Liver (tissue), 9 donors: ENCODE results near the gene ARL14EPL. TPM values are rescaled to one million over a fixed set of nuclear protein-coding genes. Genes with fewer than 3 reads are reported as not detected.

Experiments used
- DNase-seq: peaks from one replicate; pipeline ENCODE4 v3.0.0-alpha.2; 2017; ENCODE audit warnings: low spot score
- H3K27ac ChIP-seq, 2 donors: one replicate each; pipeline ENCODE4 v1.7.0; 2013; ENCODE audit warnings: inconsistent platforms in 2 of 2, low read length in 2 of 2, control low read depth in 1 of 2, low read depth in 1 of 2, mild to moderate bottlenecking in 1 of 2
- H3K27me3 ChIP-seq, 4 donors: one replicate each; pipeline versions ENCODE4 v1.6.1 to v1.7.0; 2013; ENCODE audit warnings: low read length in 3 of 4, inconsistent platforms in 1 of 4, mild to moderate bottlenecking in 1 of 4, moderate library complexity in 1 of 4; ENCODE audit not compliant: control insufficient read depth in 4 of 4, insufficient read depth in 4 of 4
- H3K36me3 ChIP-seq, 4 donors: one replicate each; pipeline versions ENCODE4 v1.6.1 to v1.7.0; 2013; ENCODE audit warnings: low read length in 3 of 4, mild to moderate bottlenecking in 3 of 4, low read depth in 1 of 4, moderate library complexity in 1 of 4; ENCODE audit not compliant: control insufficient read depth in 4 of 4, insufficient read depth in 3 of 4
- H3K4me1 ChIP-seq, 4 donors: one replicate each; pipeline versions ENCODE4 v1.6.1 to v1.7.0; 2013; ENCODE audit warnings: low read length in 3 of 4, mild to moderate bottlenecking in 3 of 4, moderate library complexity in 1 of 4; ENCODE audit not compliant: control insufficient read depth in 4 of 4, insufficient read depth in 4 of 4
- H3K4me3 ChIP-seq, 3 donors: one replicate each; pipeline versions ENCODE4 v1.6.1 to v1.7.0; 2013; ENCODE audit warnings: low read length in 3 of 3, control low read depth in 1 of 3, low read depth in 1 of 3, mild to moderate bottlenecking in 1 of 3
- H3K9ac ChIP-seq, 2 donors: one replicate each; pipeline ENCODE4 v1.7.0; 2013; ENCODE audit warnings: low read length in 2 of 2, mild to moderate bottlenecking in 2 of 2, moderate library complexity in 2 of 2, control low read depth in 1 of 2, low read depth in 1 of 2
- H3K9me3 ChIP-seq, 4 donors: one replicate each; pipeline versions ENCODE4 v1.6.1 to v1.7.0; 2013; ENCODE audit warnings: low read length in 3 of 4; ENCODE audit not compliant: control insufficient read depth in 4 of 4
- CTCF ChIP-seq: fragments of 150-350 bp; IDR thresholded peaks from 2 replicates; pipeline ENCODE4 v1.5.1; 2017; ENCODE audit warnings: improper control_type of control experiment, low read depth, low read length; ENCODE audit not compliant: missing input control
- EGR1 ChIP-seq, 2 donors: IDR thresholded peaks; 2 replicates each; pipeline ENCODE4 v1.6.1; 2016 to 2018; ENCODE audit warnings: antibody characterized with exemption in 2 of 2, low read depth in 2 of 2
- FOXA2 ChIP-seq: IDR thresholded peaks from 2 replicates; pipeline ENCODE4 v1.6.1; 2016; ENCODE audit warnings: antibody characterized with exemption
- HNF4G ChIP-seq: IDR thresholded peaks from 2 replicates; pipeline ENCODE4 v1.6.1; 2016; ENCODE audit warnings: antibody characterized with exemption
- JUND ChIP-seq, 2 donors: IDR thresholded peaks; 2 replicates each; pipeline ENCODE4 v1.6.1; 2016; ENCODE audit warnings: antibody characterized with exemption in 2 of 2
- RAD21 ChIP-seq, 2 donors: IDR thresholded peaks; 2 replicates each; pipeline ENCODE4 v1.6.1; 2016; ENCODE audit warnings: antibody characterized with exemption in 2 of 2, mild to moderate bottlenecking in 2 of 2
- REST ChIP-seq: IDR thresholded peaks from 2 replicates; pipeline ENCODE4 v1.6.1; 2016; ENCODE audit warnings: antibody characterized with exemption, mild to moderate bottlenecking
- SP1 ChIP-seq: IDR thresholded peaks from 2 replicates; pipeline ENCODE4 v1.6.1; 2018; ENCODE audit warnings: antibody characterized with exemption, mild to moderate bottlenecking
- TAF1 ChIP-seq: conservative IDR thresholded peaks from 2 replicates; pipeline ENCODE4 v1.6.1; 2016; ENCODE audit warnings: antibody characterized with exemption, mild to moderate bottlenecking
- ZBTB33 ChIP-seq: IDR thresholded peaks from 2 replicates; pipeline ENCODE4 v1.6.1; 2016; ENCODE audit warnings: antibody characterized with exemption
- WGBS: extraction: QIAGEN DNeasy Blood & Tissue Kit; methylation state at CpG from one replicate; pipeline ENCODE4 v1.1.7; 2013; 5-methylcytosine and 5-hydroxymethylcytosine counted together
- polyA plus RNA-seq, 2 donors: library from polyadenylated mRNA; stranded (reverse) in 1 of 2; unstranded in 1 of 2; fragments of 200-250 nt in 1 of 2; fragments of >200 nt in 1 of 2; fragmentation: Nextera tagmentation in 1 of 2; extraction: Ambion mirVana in 1 of 2; gene quantifications; one replicate each; pipeline versions ENCODE4 v1.2.1 to v1.2.3, GENCODE V29; 2013 to 2015
- total RNA-seq, 2 donors: library from RNA; depleted of rRNA; stranded (reverse); fragments of >200 nt; gene quantifications; one replicate each; pipeline ENCODE4 v1.2.3, GENCODE V29; 2014
- TF ChIP-seq, protein P1 (sequence below): IDR thresholded peaks from 2 replicates; pipeline ENCODE4 v1.6.1; 2016; ENCODE audit warnings: antibody characterized with exemption
- donor health status: healthy.
- donor health status: healthy.
- donor health status: healthy.
- donor health status: healthy.
- donor health status: healthy.

Gene ARL14EPL
- total and polyA plus RNA-seq, 4 donors = not detected

DNA sequence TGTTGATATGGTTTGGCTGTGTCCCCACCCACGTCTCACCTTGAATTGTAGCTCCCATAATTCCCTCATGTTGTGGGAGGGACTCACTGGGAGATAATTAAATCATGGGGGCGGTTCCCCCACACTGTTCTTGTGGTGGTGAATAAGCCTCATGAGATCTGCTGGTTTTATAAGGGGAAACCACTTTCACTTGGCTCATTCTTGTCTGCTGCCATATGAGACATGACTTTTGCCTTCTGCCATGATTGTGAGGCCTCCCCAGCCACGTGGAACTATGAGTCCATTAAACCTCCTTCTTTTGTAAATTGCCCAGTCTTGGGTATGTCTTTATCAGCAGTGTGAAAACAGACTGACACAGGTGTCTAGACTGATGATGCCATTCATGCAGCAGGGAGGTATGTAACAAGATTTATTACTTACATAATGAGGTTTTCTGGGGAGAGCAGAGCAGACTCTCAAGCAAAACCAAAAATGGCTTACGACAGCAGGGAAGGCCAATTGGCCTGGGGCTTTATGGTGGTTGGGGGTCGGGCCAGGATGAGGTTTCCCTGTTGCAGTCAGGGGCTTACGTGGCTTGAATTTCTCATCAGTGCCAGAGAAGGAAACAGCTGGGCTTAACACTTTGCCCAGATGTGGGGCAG is 43.0 kb downstream of the ARL14EPL start:
- no peak overlapping the region for H3K4me3 ChIP-seq
- TF ChIP-seq FOXA2 (no peak), TAF1 (no peak), HNF4G (no peak), SP1 (no peak), RAD21 (IDR thresholded peaks at IDR 0.05) (no peak)
- H3K9me3 ChIP-seq = no peaks in the 10 kb centered on the region
- no peaks in the 10 kb centered on the region for H3K36me3 ChIP-seq
- H3K4me1 ChIP-seq = no peaks in the 10 kb centered on the region
- H3K9ac ChIP-seq = no peak overlapping the region
- WGBS = 71% methylated on average over 6 of the region's 6 CpGs
- no peak overlapping the region for H3K27ac ChIP-seq
- no peaks in the 10 kb centered on the region for H3K27me3 ChIP-seq
- DNase-seq = no peak

DNA sequence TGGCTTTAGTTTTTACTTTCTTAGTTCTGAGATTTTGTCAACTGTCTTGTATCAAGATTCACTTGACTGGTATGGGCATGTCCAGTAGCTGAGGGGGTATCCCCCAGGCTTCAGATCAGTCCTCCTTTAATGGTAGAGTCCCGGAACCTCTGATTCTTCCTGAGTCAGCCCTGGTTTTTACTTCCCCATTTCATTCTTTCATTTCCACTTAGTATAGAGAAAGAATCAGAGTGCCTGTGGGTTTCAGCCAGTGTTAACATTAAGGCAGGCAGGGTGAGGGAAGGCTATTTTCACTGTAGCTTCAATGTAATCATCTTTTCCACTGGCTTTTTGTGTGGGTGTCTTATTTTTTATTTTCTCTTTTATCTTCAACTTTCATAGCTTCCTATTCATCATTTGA is 44.2 kb downstream of the ARL14EPL start:
- Histone ChIP-seq H3K4me3 (no peak overlapping the region), H3K36me3 (no peaks in the 10 kb centered on the region), H3K9ac (no peak overlapping the region), H3K27me3 (no peaks in the 10 kb centered on the region), H3K27ac (no peak overlapping the region), H3K4me1 (no peaks in the 10 kb centered on the region), H3K9me3 (no peaks in the 10 kb centered on the region)
- DNase-seq = no peak
- 90% methylated on average over 1 of the region's 1 CpG for WGBS
- no peak for TF ChIP-seq CTCF
- TF ChIP-seq ZBTB33 = no peak
- TF ChIP-seq, protein P1, sequence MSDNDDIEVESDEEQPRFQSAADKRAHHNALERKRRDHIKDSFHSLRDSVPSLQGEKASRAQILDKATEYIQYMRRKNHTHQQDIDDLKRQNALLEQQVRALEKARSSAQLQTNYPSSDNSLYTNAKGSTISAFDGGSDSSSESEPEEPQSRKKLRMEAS = no peak
- TF ChIP-seq HNF4G = no peak
- TF ChIP-seq REST = no peak
- TF ChIP-seq FOXA2 = no peak
- no peak for TF ChIP-seq EGR1 (IDR thresholded peaks at IDR 0.05; ENCODE audit: low read depth in 2 of 2)
- no peak for TF ChIP-seq JUND (IDR thresholded peaks at IDR 0.05)
